Measurements from ENCODE around the gene SHANK1. TPM values are rescaled to one million over a fixed set of nuclear protein-coding genes. Genes with fewer than 3 reads are reported as not detected.

SHANK1 gene
- total and polyA plus RNA-seq, 9 donors = 0.20 to 11.1 (median 2.5) TPM

DNA sequence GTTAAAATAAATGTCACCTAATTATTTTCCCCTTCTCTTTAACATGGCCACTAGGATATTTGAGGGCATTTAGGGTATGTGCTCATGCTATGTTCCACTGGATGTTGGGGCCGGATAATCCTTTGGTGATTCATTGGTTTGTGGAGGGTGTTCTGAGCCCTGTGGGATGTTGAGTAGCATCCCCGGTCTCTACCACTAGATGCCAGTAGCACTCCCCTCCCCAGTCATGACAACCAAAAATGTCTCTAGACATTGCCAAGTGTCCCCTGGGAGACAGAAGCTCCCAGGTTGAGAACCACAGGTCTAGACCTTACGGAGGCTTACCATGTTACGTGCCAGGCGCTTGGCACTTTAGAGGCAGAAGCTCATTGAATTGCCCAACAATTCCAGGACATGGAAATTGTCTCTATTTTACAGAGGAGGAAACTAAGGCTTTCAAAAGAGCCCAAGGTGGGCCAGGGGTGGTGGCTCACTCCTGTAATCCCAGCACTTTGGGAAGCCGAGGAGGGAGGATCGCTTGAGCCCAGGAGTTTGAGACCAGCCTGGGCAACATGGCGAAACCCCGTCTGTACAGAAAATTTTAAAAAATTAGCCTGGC is 14.1 kb downstream of the SHANK1 start:
- WGBS, 3 donors = 38 to 44% (median 44%) methylated on average over 9 of the region's 9 CpGs
- TF ChIP-seq, protein P1, sequence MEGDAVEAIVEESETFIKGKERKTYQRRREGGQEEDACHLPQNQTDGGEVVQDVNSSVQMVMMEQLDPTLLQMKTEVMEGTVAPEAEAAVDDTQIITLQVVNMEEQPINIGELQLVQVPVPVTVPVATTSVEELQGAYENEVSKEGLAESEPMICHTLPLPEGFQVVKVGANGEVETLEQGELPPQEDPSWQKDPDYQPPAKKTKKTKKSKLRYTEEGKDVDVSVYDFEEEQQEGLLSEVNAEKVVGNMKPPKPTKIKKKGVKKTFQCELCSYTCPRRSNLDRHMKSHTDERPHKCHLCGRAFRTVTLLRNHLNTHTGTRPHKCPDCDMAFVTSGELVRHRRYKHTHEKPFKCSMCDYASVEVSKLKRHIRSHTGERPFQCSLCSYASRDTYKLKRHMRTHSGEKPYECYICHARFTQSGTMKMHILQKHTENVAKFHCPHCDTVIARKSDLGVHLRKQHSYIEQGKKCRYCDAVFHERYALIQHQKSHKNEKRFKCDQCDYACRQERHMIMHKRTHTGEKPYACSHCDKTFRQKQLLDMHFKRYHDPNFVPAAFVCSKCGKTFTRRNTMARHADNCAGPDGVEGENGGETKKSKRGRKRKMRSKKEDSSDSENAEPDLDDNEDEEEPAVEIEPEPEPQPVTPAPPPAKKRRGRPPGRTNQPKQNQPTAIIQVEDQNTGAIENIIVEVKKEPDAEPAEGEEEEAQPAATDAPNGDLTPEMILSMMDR (IDR thresholded peaks at IDR 0.05) = peak in 1 of 3 donors; percentile 31
- no peak for TF ChIP-seq POLR2A (IDR thresholded peaks at IDR 0.05)
- H3K27me3 ChIP-seq = no peaks in the 10 kb centered on the region
- no peaks in the 10 kb centered on the region for H3K9me3 ChIP-seq
- intact Hi-C loops (cut with DNase I) = no loop called here
- no peak overlapping the region for H3K27ac ChIP-seq
- no peaks in the 10 kb centered on the region for H3K36me3 ChIP-seq
- no peak for DNase-seq
- H3K4me1 ChIP-seq (ENCODE audit: insufficient read depth) = no peaks in the 10 kb centered on the region
- H3K4me3 ChIP-seq = no peak overlapping the region

- Histone ChIP-seq H3K27me3 (no peaks in the 10 kb centered on the region), H3K36me3 (no peaks in the 10 kb centered on the region), H3K4me3 (no peak overlapping the region), H3K4me1 (ENCODE audit: insufficient read depth) (no peaks in the 10 kb centered on the region), H3K27ac (no peak overlapping the region), H3K9me3 (no peaks in the 10 kb centered on the region)
- intact Hi-C loops (cut with DNase I) = no loop called here
- TF ChIP-seq POLR2A (IDR thresholded peaks at IDR 0.05) (no peak), EP300 (IDR thresholded peaks at IDR 0.05) (no peak)
- TF ChIP-seq, protein P1 (IDR thresholded peaks at IDR 0.05) = no peak
- DNase-seq = no peak
- 63 to 68% (median 64%) methylated on average over 22 of the region's 22 CpGs for WGBS, 3 donors
Observed at GRCh38 chr19:50703915-50704796, 15.4 kb downstream of the SHANK1 start.

DNA sequence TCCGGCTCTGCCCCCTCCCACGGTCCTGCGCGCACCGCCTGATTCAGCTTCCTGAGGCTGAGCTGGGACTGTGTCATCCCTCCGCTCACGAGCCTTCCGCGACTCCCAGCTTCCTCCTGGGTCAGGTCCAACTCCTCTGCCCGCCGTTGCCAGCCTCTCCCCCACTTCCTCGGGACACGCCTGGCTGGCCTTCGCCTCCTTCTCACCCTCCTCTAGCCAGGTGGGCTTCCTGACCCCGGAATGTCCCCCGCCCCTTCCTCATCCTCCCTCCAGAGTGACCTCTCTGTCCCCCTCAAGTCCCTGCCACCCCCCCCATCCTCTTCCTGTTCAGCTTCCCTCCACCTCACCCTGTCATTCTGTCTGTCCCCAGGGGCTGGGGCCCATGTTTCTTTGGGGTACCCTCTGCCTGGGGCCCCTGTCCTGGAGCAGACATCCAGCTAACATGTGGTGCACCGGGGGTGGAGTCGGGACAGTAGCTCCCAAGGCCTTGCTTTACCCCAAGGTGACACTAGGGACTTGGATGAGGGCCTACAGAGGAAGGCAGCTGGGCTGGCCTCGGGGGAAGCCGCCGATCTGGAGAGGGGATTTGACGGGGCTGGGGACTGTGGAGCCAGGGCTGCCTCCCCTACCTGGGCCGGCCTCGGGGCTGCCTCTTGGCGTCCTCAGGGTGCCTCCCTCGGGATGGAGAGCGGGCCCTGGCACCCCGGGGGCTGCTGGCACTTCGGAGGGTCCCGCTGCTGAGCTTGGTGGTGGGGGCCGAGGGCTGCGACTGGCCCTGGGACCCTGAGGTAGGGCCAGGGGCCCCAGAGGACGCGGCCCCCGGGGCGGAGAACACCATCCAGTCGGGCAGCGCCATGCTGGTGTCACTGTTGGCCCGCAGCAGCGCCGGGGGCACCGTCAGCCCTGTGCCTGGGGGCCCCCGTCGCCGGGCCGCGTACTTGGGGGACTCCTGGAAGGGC is 16.5 kb downstream of the SHANK1 start:
- H3K36me3 ChIP-seq = no peaks in the 10 kb centered on the region
- no peak for TF ChIP-seq POLR2A (IDR thresholded peaks at IDR 0.05)
- TF ChIP-seq EP300 (IDR thresholded peaks at IDR 0.05) = no peak
- TF ChIP-seq, protein P1 (IDR thresholded peaks at IDR 0.05) = no peak
- no peaks in the 10 kb centered on the region for H3K9me3 ChIP-seq
- no peak overlapping the region for H3K27ac ChIP-seq
- H3K4me3 ChIP-seq = no peak overlapping the region
- DNase-seq = no peak
- intact Hi-C loops (cut with DNase I) = no loop called here
- no peaks in the 10 kb centered on the region for H3K4me1 ChIP-seq (ENCODE audit: insufficient read depth)
- no peaks in the 10 kb centered on the region for H3K27me3 ChIP-seq
- 50 to 62% (median 58%) methylated on average over 23 to 47 of the region's 47 CpGs for WGBS, 3 donors

GRCh38 chr19:50702158-50702870 is 17.3 kb downstream of the SHANK1 start:
- TF ChIP-seq, protein P1 (IDR thresholded peaks at IDR 0.05) = no peak
- no peak for TF ChIP-seq EP300 (IDR thresholded peaks at IDR 0.05)
- no peak for TF ChIP-seq POLR2A (IDR thresholded peaks at IDR 0.05)
- Histone ChIP-seq H3K27me3 (no peaks in the 10 kb centered on the region), H3K4me3 (no peak overlapping the region), H3K36me3 (no peaks in the 10 kb centered on the region), H3K27ac (no peak overlapping the region), H3K4me1 (ENCODE audit: insufficient read depth) (no peaks in the 10 kb centered on the region), H3K9me3 (no peaks in the 10 kb centered on the region)
- no peak for DNase-seq
- 55 to 68% (median 67%) methylated on average over 23 of the region's 23 CpGs for WGBS, 3 donors
- intact Hi-C loops (cut with DNase I) = no loop called here
